CD4-positive, alpha-beta T cell treated with Interleukin-10 for 1 hour (primary cell): ENCODE data around the gene PPP2R2C.

Source experiments
- DNase-seq: peaks from one replicate; pipeline ENCODE4 v3.0.0-alpha.2; 2020

The PPP2R2C gene

DNA sequence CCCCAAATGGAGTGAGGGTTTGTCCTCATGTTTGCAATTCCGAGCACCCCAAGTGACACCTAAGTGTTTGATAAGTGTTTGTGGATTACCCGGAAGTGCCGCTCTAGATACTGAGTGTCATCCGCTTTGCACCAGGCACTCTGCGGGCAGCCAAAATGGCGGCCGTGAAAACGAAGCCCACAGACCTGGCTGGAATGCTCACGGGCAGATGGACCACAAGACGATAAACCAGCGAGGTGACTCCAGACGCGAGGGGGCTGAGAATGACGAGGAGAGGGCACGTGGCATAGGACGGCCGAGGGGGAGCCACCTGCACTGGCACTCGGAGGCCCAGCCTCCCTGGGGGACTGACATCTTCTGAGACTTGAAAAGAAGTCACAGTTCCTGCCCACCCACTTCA lies 51.0 kb downstream of the PPP2R2C start:
- DNase-seq = no peak

DNA sequence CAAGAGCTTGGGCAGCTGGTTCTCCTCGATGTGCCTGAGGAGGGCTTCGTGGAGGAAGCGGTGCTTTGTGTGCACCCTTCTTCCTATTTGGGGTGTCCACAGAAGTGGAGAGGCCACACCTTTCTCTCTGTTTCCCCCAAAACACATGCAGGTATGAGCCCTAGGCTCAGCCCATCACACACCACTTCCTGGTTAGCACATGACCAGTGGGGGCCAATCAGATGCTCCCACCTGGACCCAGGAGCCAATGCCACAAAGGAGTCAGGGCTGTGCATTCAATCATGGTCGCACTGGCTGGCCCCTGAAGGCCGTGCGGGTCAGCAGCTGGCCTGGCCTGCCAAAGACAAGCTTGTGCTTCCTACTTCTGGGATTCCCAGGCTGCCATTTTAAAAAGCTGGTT lies 51.4 kb downstream of the PPP2R2C start:
- no peak for DNase-seq

GRCh38 chr4:6420036-6420435 lies 52.4 kb downstream of the PPP2R2C start:
- no peak for DNase-seq

DNA sequence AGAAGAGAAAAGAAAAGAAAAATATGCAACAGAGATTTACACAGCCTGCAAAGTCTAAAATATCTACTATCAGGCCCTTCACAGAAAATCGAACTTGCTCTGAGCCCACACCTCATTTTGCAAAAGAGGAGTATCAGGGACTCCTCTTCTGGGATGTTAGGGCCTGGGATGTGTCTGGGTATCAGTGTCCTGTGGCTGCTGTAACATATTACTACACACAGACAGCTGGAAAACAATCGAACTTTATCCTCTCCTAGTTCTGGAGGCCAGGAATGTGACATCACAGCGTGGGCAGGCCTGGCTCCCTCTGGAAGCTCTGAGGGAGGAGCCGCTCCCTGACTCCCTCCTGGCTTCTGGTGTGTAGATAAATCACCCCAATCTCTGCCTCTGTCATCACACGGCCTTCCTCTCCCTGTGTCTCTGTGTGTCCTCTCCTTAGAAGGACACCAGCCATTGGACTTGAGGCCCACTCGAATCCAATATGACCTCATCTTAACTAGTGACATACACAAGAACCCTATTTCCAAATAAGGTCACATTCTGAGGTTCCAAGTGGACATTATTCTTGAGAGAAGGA lies 52.9 kb downstream of the PPP2R2C start:
- no peak for DNase-seq

- no peak for DNase-seq
These were observed 54.1 kb downstream of the PPP2R2C start for GRCh38 chr4:6418193-6418755.

DNA sequence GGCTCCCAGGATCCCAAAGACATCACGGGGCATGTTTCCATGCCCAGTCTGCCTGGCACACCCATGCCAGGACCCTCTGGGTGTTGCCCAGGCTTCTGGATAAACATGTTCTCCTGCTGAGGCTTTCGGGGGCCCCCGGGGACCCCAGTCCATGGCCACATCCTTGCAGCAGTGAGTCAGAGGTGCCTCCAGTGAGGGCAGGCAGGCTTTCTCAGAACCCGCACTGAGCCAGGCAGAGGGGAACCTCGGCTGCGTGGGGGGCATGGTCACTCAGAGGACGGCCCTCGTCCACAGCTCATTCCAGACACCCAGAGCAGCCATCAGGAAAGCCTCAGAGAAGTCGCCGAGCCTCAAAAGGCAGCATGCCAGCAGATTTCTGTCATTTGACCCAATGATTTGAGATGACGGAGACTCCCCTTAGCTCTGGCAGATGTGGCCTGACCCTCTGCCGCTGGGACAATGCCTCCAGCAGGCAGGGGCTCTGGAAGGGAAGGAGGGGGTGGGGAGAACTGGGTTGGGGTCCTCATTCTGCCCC lies 54.8 kb downstream of the PPP2R2C start:
- no peak for DNase-seq

DNA sequence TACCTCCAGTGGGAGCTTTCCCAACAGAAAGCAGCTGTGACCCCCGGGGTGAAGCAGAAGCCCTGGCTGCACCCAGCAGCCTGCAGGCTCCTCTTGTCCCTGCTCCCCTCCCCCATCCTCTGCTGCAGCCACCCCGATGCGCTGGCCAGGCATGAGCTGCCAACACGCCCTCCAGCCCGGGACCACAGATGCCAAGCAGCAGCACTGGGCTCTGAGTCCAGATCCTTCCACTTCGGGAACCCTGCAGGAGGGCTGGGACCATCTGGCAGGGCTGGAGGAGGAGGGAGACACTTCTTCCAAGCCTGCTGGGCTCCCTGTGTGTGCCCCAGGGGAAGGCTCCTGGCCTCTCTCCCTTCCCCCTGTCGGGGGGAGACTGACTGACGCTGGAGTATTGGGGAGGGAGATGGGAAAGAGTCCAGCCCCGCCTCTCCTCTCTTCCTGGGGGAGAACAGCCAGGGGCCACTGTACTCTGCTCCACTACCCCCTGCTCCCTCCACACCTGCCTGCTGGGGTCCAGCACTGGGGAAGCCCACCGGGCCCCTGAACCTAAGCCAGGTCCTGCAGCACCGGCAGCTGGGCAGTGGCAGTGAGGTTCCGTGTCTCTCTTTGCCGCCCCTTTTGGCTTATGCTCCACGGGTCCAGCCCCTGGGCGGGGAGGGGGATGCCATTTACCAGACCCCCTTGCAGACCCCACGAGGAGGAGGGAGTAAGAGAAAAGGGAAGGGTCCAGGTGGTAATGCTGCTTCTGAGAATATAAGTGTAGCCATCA lies 55.7 kb downstream of the PPP2R2C start:
- DNase-seq = no peak

- no peak for DNase-seq
These were observed 57.2 kb downstream of the PPP2R2C start for GRCh38 chr4:6415031-6415705.

- DNase-seq = no peak
These were observed 57.8 kb downstream of the PPP2R2C start for GRCh38 chr4:6414578-6414977.

- DNase-seq = no peak
These were observed 61.8 kb downstream of the PPP2R2C start for GRCh38 chr4:6410664-6411063.

- DNase-seq = no peak
These were observed 62.3 kb downstream of the PPP2R2C start for GRCh38 chr4:6410068-6410467.

- no peak for DNase-seq
These were observed 63.0 kb downstream of the PPP2R2C start for GRCh38 chr4:6409381-6409780.

GRCh38 chr4:6408263-6408662 lies 64.2 kb downstream of the PPP2R2C start:
- DNase-seq = no peak

DNA sequence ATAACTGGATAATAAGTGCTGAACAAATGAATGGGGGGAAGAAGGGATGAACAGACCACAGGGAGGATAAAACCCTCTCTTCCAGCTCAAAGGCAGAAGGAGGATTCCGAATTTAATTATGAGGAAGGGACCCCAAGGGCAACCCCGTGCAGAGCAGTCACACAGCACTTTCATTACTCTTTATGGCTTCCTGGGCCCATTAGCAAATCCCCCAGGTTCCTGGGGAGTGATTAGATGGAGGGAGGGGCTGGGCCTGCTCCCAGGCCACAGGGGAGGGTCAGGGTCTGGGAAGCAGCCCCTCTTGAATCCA lies 67.1 kb downstream of the PPP2R2C start:
- no peak for DNase-seq

- DNase-seq = no peak
These were observed 67.6 kb downstream of the PPP2R2C start for GRCh38 chr4:6404611-6405396.

- no peak for DNase-seq
These were observed 69.1 kb downstream of the PPP2R2C start for GRCh38 chr4:6403400-6403685.

- no peak for DNase-seq
These were observed 69.6 kb downstream of the PPP2R2C start for GRCh38 chr4:6402566-6403399.

DNA sequence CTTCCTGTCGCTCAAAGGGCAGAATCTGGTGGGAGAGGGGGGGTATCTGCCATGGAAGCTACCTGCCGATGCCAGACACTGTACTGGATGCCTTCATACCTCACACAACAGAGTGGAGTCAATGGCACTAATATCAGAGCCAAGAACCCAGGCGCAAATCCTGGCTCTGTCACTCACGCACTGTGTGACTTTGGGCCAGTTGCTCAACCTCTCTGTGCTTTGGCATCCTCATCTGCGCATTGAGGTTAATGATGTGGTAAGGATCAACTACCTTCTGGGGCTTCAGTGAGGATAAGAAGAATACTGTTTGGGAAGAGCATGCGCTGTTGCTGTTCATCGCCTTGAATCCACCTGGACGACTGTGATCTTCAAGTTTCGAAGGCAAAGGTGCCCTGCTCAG lies 70.6 kb downstream of the PPP2R2C start:
- no peak for DNase-seq

GRCh38 chr4:6396696-6397236 lies 75.6 kb downstream of the PPP2R2C start:
- no peak for DNase-seq

- DNase-seq = no peak
These were observed 76.8 kb downstream of the PPP2R2C start for GRCh38 chr4:6395466-6396228.

DNA sequence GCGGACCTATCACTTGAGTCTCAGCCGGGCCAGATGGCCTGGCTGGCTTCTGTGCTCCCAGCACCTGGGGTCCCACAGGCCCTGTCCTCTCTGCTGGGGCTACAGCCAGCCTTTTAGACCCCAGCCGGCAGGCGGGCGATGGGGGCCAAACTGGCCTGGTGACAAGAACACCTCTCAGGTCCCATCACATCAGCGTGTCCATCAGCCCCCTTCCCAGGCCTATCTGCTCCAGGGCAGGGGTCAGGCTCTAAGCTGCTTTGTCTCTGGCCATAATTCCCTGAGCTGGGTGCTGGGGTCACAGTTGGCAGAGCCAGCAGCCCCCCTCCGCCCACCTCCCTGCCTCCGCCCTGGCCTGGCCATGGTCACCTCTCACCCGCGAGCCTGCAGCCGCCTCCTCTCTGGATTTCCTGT lies 77.7 kb downstream of the PPP2R2C start:
- DNase-seq = no peak
